ENCODE results near the gene CEP120.

- no peak for TF ChIP-seq CTCF (IDR thresholded peaks at IDR 0.05; ENCODE audit: insufficient read depth, low read length)
- TF ChIP-seq REST (IDR thresholded peaks at IDR 0.05; ENCODE audit: insufficient replicate concordance, low read depth) = no peak
These were observed 119.4 kb downstream of the CEP120 start for GRCh38 chr5:123303802-123304201.

Measured in HL-60 (cell line).